ENCODE results near the gene HEPACAM2.

- TF ChIP-seq HMGXB4 (CRISPR knock-in tag; IDR thresholded peaks at IDR 0.05) (no peak), CBFB (CRISPR knock-in tag; IDR thresholded peaks at IDR 0.05; ENCODE audit: low read depth) (no peak), PREB (CRISPR knock-in tag; IDR thresholded peaks at IDR 0.05; ENCODE audit: borderline replicate concordance) (no peak), MAX (CRISPR knock-in tag; IDR thresholded peaks at IDR 0.05) (no peak), HMGA2 (CRISPR knock-in tag; IDR thresholded peaks at IDR 0.05) (no peak), ZNF263 (CRISPR knock-in tag; IDR thresholded peaks at IDR 0.05; ENCODE audit: low read depth) (no peak), CREB1 (CRISPR knock-in tag; IDR thresholded peaks at IDR 0.05) (no peak), SP1 (CRISPR knock-in tag; conservative IDR thresholded peaks at IDR 0.05) (no peak), ZBTB21 (CRISPR knock-in tag; IDR thresholded peaks at IDR 0.05; ENCODE audit: borderline replicate concordance) (no peak), SMAD4 (CRISPR knock-in tag; IDR thresholded peaks at IDR 0.05) (no peak)
- TF ChIP-seq, protein P1, sequence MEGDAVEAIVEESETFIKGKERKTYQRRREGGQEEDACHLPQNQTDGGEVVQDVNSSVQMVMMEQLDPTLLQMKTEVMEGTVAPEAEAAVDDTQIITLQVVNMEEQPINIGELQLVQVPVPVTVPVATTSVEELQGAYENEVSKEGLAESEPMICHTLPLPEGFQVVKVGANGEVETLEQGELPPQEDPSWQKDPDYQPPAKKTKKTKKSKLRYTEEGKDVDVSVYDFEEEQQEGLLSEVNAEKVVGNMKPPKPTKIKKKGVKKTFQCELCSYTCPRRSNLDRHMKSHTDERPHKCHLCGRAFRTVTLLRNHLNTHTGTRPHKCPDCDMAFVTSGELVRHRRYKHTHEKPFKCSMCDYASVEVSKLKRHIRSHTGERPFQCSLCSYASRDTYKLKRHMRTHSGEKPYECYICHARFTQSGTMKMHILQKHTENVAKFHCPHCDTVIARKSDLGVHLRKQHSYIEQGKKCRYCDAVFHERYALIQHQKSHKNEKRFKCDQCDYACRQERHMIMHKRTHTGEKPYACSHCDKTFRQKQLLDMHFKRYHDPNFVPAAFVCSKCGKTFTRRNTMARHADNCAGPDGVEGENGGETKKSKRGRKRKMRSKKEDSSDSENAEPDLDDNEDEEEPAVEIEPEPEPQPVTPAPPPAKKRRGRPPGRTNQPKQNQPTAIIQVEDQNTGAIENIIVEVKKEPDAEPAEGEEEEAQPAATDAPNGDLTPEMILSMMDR (IDR thresholded peaks at IDR 0.05) = no peak
- TF ChIP-seq, protein P2, sequence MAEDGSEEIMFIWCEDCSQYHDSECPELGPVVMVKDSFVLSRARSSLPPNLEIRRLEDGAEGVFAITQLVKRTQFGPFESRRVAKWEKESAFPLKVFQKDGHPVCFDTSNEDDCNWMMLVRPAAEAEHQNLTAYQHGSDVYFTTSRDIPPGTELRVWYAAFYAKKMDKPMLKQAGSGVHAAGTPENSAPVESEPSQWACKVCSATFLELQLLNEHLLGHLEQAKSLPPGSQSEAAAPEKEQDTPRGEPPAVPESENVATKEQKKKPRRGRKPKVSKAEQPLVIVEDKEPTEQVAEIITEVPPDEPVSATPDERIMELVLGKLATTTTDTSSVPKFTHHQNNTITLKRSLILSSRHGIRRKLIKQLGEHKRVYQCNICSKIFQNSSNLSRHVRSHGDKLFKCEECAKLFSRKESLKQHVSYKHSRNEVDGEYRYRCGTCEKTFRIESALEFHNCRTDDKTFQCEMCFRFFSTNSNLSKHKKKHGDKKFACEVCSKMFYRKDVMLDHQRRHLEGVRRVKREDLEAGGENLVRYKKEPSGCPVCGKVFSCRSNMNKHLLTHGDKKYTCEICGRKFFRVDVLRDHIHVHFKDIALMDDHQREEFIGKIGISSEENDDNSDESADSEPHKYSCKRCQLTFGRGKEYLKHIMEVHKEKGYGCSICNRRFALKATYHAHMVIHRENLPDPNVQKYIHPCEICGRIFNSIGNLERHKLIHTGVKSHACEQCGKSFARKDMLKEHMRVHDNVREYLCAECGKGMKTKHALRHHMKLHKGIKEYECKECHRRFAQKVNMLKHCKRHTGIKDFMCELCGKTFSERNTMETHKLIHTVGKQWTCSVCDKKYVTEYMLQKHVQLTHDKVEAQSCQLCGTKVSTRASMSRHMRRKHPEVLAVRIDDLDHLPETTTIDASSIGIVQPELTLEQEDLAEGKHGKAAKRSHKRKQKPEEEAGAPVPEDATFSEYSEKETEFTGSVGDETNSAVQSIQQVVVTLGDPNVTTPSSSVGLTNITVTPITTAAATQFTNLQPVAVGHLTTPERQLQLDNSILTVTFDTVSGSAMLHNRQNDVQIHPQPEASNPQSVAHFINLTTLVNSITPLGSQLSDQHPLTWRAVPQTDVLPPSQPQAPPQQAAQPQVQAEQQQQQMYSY (CRISPR knock-in tag; IDR thresholded peaks at IDR 0.05) = no peak
- TF ChIP-seq, protein P3, sequence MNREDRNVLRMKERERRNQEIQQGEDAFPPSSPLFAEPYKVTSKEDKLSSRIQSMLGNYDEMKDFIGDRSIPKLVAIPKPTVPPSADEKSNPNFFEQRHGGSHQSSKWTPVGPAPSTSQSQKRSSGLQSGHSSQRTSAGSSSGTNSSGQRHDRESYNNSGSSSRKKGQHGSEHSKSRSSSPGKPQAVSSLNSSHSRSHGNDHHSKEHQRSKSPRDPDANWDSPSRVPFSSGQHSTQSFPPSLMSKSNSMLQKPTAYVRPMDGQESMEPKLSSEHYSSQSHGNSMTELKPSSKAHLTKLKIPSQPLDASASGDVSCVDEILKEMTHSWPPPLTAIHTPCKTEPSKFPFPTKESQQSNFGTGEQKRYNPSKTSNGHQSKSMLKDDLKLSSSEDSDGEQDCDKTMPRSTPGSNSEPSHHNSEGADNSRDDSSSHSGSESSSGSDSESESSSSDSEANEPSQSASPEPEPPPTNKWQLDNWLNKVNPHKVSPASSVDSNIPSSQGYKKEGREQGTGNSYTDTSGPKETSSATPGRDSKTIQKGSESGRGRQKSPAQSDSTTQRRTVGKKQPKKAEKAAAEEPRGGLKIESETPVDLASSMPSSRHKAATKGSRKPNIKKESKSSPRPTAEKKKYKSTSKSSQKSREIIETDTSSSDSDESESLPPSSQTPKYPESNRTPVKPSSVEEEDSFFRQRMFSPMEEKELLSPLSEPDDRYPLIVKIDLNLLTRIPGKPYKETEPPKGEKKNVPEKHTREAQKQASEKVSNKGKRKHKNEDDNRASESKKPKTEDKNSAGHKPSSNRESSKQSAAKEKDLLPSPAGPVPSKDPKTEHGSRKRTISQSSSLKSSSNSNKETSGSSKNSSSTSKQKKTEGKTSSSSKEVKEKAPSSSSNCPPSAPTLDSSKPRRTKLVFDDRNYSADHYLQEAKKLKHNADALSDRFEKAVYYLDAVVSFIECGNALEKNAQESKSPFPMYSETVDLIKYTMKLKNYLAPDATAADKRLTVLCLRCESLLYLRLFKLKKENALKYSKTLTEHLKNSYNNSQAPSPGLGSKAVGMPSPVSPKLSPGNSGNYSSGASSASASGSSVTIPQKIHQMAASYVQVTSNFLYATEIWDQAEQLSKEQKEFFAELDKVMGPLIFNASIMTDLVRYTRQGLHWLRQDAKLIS (CRISPR knock-in tag; IDR thresholded peaks at IDR 0.05; ENCODE audit: borderline replicate concordance) = no peak
- TF ChIP-seq, protein P4, sequence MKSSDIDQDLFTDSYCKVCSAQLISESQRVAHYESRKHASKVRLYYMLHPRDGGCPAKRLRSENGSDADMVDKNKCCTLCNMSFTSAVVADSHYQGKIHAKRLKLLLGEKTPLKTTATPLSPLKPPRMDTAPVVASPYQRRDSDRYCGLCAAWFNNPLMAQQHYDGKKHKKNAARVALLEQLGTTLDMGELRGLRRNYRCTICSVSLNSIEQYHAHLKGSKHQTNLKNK (CRISPR knock-in tag; IDR thresholded peaks at IDR 0.05) = no peak
Measured at GRCh38 chr7:93156884-93157283, 69.4 kb downstream of the HEPACAM2 start.

Measured in WTC11 (cell line).